Neural progenitor cell (in vitro differentiated cells): ENCODE data around the gene COG3. TPM values are rescaled to one million over a fixed set of nuclear protein-coding genes. Genes with fewer than 3 reads are reported as not detected.
A peak's percentile ranks its signal among the peaks of the same experiment; 100 is the strongest.

Experiments
- DNase-seq: peaks from one replicate; pipeline ENCODE4 v3.0.0-alpha.2; 2016; ENCODE audit warnings: low spot score
- H2AFZ ChIP-seq: fragments of 200-600 bp; sonication (generic); replicated peaks from 2 replicates; pipeline ENCODE4 v1.6.1; 2016; ENCODE audit warnings: antibody characterized with exemption
- H3F3A ChIP-seq: fragments of 200-600 bp; sonication (generic); 2 replicates; pipeline ENCODE4 v1.6.1; 2016; ENCODE audit warnings: antibody characterized with exemption, low read depth
- H3K27ac ChIP-seq: fragments of 200-600 bp; sonication (generic); 2 replicates; pipeline ENCODE4 v1.5.1; 2016; ENCODE audit warnings: mild to moderate bottlenecking
- H3K27me3 ChIP-seq: fragments of 200-600 bp; sonication (generic); 2 replicates; pipeline ENCODE4 v1.6.1; 2016; ENCODE audit warnings: mild to moderate bottlenecking, moderate library complexity
- H3K36me3 ChIP-seq: fragments of 200-600 bp; sonication (generic); 2 replicates; pipeline ENCODE4 v1.5.1; 2016
- H3K4me1 ChIP-seq: fragments of 200-600 bp; sonication (generic); 2 replicates; pipeline ENCODE4 v1.6.1; 2016; ENCODE audit warnings: mixed run types
- H3K4me2 ChIP-seq: fragments of 200-600 bp; sonication (generic); 2 replicates; pipeline ENCODE4 v1.6.1; 2016
- H3K4me3 ChIP-seq: fragments of 200-600 bp; sonication (generic); 2 replicates; pipeline ENCODE4 v1.5.1; 2016
- H3K79me2 ChIP-seq: fragments of 200-600 bp; sonication (generic); 2 replicates; pipeline ENCODE4 v1.6.1; 2016; ENCODE audit warnings: low read depth
- H3K9ac ChIP-seq: fragments of 200-600 bp; sonication (generic); 2 replicates; pipeline ENCODE4 v1.6.1; 2016
- H3K9me3 ChIP-seq: fragments of 200-600 bp; sonication (generic); 2 replicates; pipeline ENCODE4 v1.5.1; 2016; ENCODE audit warnings: low read depth
- H4K20me1 ChIP-seq: fragments of 200-600 bp; sonication (generic); 2 replicates; pipeline ENCODE4 v1.6.1; 2016; ENCODE audit warnings: low read depth
- H3K27ac Mint-ChIP-seq: 3 replicates; pipeline ENCODE4 v1.8.0; 2021; ENCODE audit warnings: mixed read lengths
- H3K27me3 Mint-ChIP-seq: 2 replicates; pipeline ENCODE4 v1.8.0; 2022; ENCODE audit warnings: low read depth, mild to moderate bottlenecking, inconsistent platforms, moderate library complexity, mixed read lengths; ENCODE audit not compliant: insufficient read depth
- H3K36me3 Mint-ChIP-seq: 3 replicates; pipeline ENCODE4 v1.8.0; 2021; ENCODE audit warnings: mixed read lengths
- H3K4me1 Mint-ChIP-seq: 3 replicates; pipeline ENCODE4 v1.8.0; 2021; ENCODE audit warnings: mixed read lengths
- H3K4me3 Mint-ChIP-seq: 3 replicates; pipeline ENCODE4 v1.8.0; 2021; ENCODE audit warnings: mild to moderate bottlenecking, moderate library complexity, mixed read lengths
- H3K9me3 Mint-ChIP-seq: 3 replicates; pipeline ENCODE4 v1.8.0; 2020; ENCODE audit warnings: mixed read lengths
- EZH2 ChIP-seq: fragments of 200-600 bp; sonication (generic); IDR thresholded peaks from 2 replicates; pipeline ENCODE4 v1.6.1; 2017; ENCODE audit warnings: antibody characterized with exemption, mild to moderate bottlenecking, moderate library complexity
- EZH2phosphoT487 ChIP-seq: fragments of 200-600 bp; sonication (generic); IDR thresholded peaks from 2 replicates; pipeline ENCODE4 v1.6.1; 2017; ENCODE audit warnings: antibody characterized with exemption
- total RNA-seq: library from RNA; depleted of rRNA; stranded (reverse); fragments of >200 nt; gene quantifications from 2 replicates; pipeline ENCODE4 v1.2.3, GENCODE V29; 2015; ENCODE audit warnings: low replicate concordance
- TF ChIP-seq, protein P1 (sequence below): fragments of 200-600 bp; sonication (generic); IDR thresholded peaks from 2 replicates; pipeline ENCODE4 v1.5.1; 2017; ENCODE audit warnings: antibody characterized with exemption, mild to moderate bottlenecking

COG3 gene
- total RNA-seq, 1 donor from 2014 or later, result 36.0 TPM

- Mint-ChIP-seq H3K4me1 (no peaks in the 10 kb centered on the region), H3K36me3 (peaks cover 11% of the 10 kb centered on the region), H3K27me3 (peaks cover 2% of the 10 kb centered on the region), H3K4me3 (no peak overlapping the region), H3K27ac (no peak overlapping the region), H3K9me3 (no peaks in the 10 kb centered on the region)
- Histone ChIP-seq H3K9ac (no peak overlapping the region), H3K79me2 (no peaks in the 10 kb centered on the region), H4K20me1 (no peaks in the 10 kb centered on the region), H3K27ac (no peak overlapping the region), H3K4me1 (peaks cover 5% of the 10 kb centered on the region), H3K4me2 (no peak overlapping the region), H2AFZ (no peak overlapping the region), H3K27me3 (no peaks in the 10 kb centered on the region), H3K9me3 (no peaks in the 10 kb centered on the region), H3K36me3 (no peaks in the 10 kb centered on the region), H3K4me3 (no peak overlapping the region), H3F3A (peaks cover 4% of the 10 kb centered on the region)
- peak; percentile 62 for DNase-seq
- TF ChIP-seq, protein P1, sequence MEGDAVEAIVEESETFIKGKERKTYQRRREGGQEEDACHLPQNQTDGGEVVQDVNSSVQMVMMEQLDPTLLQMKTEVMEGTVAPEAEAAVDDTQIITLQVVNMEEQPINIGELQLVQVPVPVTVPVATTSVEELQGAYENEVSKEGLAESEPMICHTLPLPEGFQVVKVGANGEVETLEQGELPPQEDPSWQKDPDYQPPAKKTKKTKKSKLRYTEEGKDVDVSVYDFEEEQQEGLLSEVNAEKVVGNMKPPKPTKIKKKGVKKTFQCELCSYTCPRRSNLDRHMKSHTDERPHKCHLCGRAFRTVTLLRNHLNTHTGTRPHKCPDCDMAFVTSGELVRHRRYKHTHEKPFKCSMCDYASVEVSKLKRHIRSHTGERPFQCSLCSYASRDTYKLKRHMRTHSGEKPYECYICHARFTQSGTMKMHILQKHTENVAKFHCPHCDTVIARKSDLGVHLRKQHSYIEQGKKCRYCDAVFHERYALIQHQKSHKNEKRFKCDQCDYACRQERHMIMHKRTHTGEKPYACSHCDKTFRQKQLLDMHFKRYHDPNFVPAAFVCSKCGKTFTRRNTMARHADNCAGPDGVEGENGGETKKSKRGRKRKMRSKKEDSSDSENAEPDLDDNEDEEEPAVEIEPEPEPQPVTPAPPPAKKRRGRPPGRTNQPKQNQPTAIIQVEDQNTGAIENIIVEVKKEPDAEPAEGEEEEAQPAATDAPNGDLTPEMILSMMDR, result no peak
- TF ChIP-seq EZH2phosphoT487 (no peak), EZH2 (no peak)
These were observed 73.6 kb downstream of the COG3 start for GRCh38 chr13:45538382-45538781.

DNA sequence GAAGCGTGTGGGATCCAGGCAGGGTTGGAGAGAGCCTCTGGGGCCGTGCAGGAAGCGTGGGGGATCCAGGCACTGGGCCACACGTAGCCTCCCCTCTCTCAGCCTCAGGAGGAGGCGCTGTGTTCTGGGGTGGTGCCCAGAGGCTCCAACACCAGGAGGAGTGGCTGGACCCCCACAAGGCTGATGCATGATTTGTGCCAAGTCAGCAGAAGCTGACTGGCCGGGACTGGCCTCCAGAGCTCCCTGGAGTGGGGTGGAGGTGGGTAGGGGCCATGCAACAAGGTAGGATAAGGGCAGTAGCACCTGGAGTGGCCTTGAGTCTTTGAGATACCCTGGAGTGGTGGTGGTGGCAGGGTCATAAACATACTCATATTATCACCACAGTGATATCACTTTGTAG, 75.5 kb downstream of the COG3 start:
- TF ChIP-seq EZH2, result no peak
- TF ChIP-seq, protein P1, result no peak
- no peak for TF ChIP-seq EZH2phosphoT487
- peak overlapping the region; percentile 65 for H3K27ac Mint-ChIP-seq

GRCh38 chr13:45540864-45541263, 76.1 kb downstream of the COG3 start:
- H3K4me1 Mint-ChIP-seq, result no peaks in the 10 kb centered on the region
- no peaks in the 10 kb centered on the region for H3K79me2 ChIP-seq
- no peaks in the 10 kb centered on the region for H3K27me3 ChIP-seq
- H3K36me3 ChIP-seq, result no peaks in the 10 kb centered on the region
- H3F3A ChIP-seq, result peaks cover 4% of the 10 kb centered on the region
- peak overlapping the region; percentile 33 for H3K27ac Mint-ChIP-seq
- H3K4me3 Mint-ChIP-seq, result no peak overlapping the region
- H3K9ac ChIP-seq, result no peak overlapping the region
- H3K36me3 Mint-ChIP-seq, result no peaks in the 10 kb centered on the region
- DNase-seq, result no peak
- peaks cover 5% of the 10 kb centered on the region for H3K27me3 Mint-ChIP-seq
- no peak for TF ChIP-seq EZH2phosphoT487
- TF ChIP-seq, protein P1, result no peak
- no peak for TF ChIP-seq EZH2
- H3K9me3 ChIP-seq, result no peaks in the 10 kb centered on the region
- no peak overlapping the region for H3K4me2 ChIP-seq
- no peak overlapping the region for H3K4me3 ChIP-seq
- no peaks in the 10 kb centered on the region for H4K20me1 ChIP-seq
- peaks cover 5% of the 10 kb centered on the region for H3K4me1 ChIP-seq
- no peak overlapping the region for H3K27ac ChIP-seq
- no peak overlapping the region for H2AFZ ChIP-seq
- no peaks in the 10 kb centered on the region for H3K9me3 Mint-ChIP-seq

More for the DNA sequence above, 75.5 kb downstream of the COG3 start:
- Histone ChIP-seq H3F3A (peaks cover 4% of the 10 kb centered on the region), H3K27me3 (no peaks in the 10 kb centered on the region), H3K4me3 (no peak overlapping the region), H2AFZ (no peak overlapping the region), H4K20me1 (no peaks in the 10 kb centered on the region), H3K27ac (no peak overlapping the region), H3K9me3 (no peaks in the 10 kb centered on the region), H3K9ac (no peak overlapping the region), H3K4me1 (peaks cover 5% of the 10 kb centered on the region), H3K36me3 (no peaks in the 10 kb centered on the region), H3K79me2 (no peaks in the 10 kb centered on the region), H3K4me2 (no peak overlapping the region)
- Mint-ChIP-seq H3K4me3 (no peak overlapping the region), H3K9me3 (no peaks in the 10 kb centered on the region), H3K36me3 (peaks cover 1% of the 10 kb centered on the region), H3K27me3 (peaks cover 5% of the 10 kb centered on the region), H3K4me1 (no peaks in the 10 kb centered on the region)
- DNase-seq, result no peak
